ENCODE measurements around the gene MRPS2.
"Not testable (repeated sequence)": the region's sequence is repeated elsewhere in the genome, so short reads cannot be mapped to it uniquely, and the experiment has no call there.

The MRPS2 gene

GRCh38 chr9:135508211-135508820 lies 7.8 kb downstream of the MRPS2 start:
- no peak for TF ChIP-seq CTCF (conservative IDR thresholded peaks at IDR 0.05)
- H3K27ac ChIP-seq: no peak overlapping the region

GRCh38 chr9:135509458-135509857 lies 9.0 kb downstream of the MRPS2 start:
- H3K27ac ChIP-seq: no peak overlapping the region
- no peak for TF ChIP-seq CTCF (conservative IDR thresholded peaks at IDR 0.05)

- TF ChIP-seq CTCF (conservative IDR thresholded peaks at IDR 0.05): no peak
- no peak overlapping the region for H3K27ac ChIP-seq
These were observed 11.7 kb downstream of the MRPS2 start for GRCh38 chr9:135512241-135512603.

GRCh38 chr9:135512904-135513303 lies 12.4 kb downstream of the MRPS2 start:
- no peak for TF ChIP-seq CTCF (conservative IDR thresholded peaks at IDR 0.05)
- H3K27ac ChIP-seq: no peak overlapping the region

GRCh38 chr9:135513351-135513846 lies 12.9 kb downstream of the MRPS2 start:
- TF ChIP-seq CTCF (conservative IDR thresholded peaks at IDR 0.05): no peak

GRCh38 chr9:135513906-135514305 lies 13.4 kb downstream of the MRPS2 start:
- H3K27ac ChIP-seq: not testable (repeated sequence)

More at GRCh38 chr9:135513351-135513846, 12.9 kb downstream of the MRPS2 start:
- no peak overlapping the region for H3K27ac ChIP-seq

- TF ChIP-seq CTCF (conservative IDR thresholded peaks at IDR 0.05): no peak
- no peak overlapping the region for H3K27ac ChIP-seq
These were observed 14.0 kb downstream of the MRPS2 start for GRCh38 chr9:135514342-135515082.
